Stimulated activated CD4-positive, alpha-beta T cell treated with anti-CD3 and anti-CD28 coated beads, Interleukin-1b, Interleukin-23, amount 100 ng/mL, for 4 hours (primary cell): ENCODE measurements around the gene SPRYD7.
"Not testable (repeated sequence)": the region's sequence is repeated elsewhere in the genome, so short reads cannot be mapped to it uniquely, and the experiment has no call there.

Experiments
- DNase-seq, 2 donors: peaks; one replicate each; pipeline ENCODE4 v3.0.0-alpha.2; 2020; ENCODE audit warnings: low read depth in 2 of 2

Gene SPRYD7

GRCh38 chr13:49932868-49933267, 3.3 kb downstream of the SPRYD7 start:
- DNase-seq, result no peak

- no peak for DNase-seq
Measured at GRCh38 chr13:49932066-49932465, 4.1 kb downstream of the SPRYD7 start.

- DNase-seq, result no peak
Measured at GRCh38 chr13:49927755-49928154, 8.4 kb downstream of the SPRYD7 start.

- DNase-seq, result no peak
Measured at GRCh38 chr13:49925881-49926418, 10.2 kb downstream of the SPRYD7 start.

GRCh38 chr13:49922301-49922700, 13.8 kb downstream of the SPRYD7 start:
- no peak for DNase-seq

GRCh38 chr13:49920969-49921368, 15.2 kb downstream of the SPRYD7 start:
- DNase-seq, result not testable (repeated sequence)

- not testable (repeated sequence) for DNase-seq
Measured at GRCh38 chr13:49918106-49918505, 18.0 kb downstream of the SPRYD7 start.

GRCh38 chr13:49914947-49915346, 21.2 kb downstream of the SPRYD7 start:
- no peak for DNase-seq

GRCh38 chr13:49908637-49909036, 27.5 kb downstream of the SPRYD7 start:
- no peak for DNase-seq

GRCh38 chr13:49904729-49905456, 31.2 kb downstream of the SPRYD7 start:
- DNase-seq, result no peak

GRCh38 chr13:49898792-49899191, 37.3 kb downstream of the SPRYD7 start:
- no peak for DNase-seq

GRCh38 chr13:49897713-49898112, 38.4 kb downstream of the SPRYD7 start:
- DNase-seq, result no peak

- DNase-seq, result no peak
Measured at GRCh38 chr13:49895826-49896225, 40.3 kb downstream of the SPRYD7 start.

GRCh38 chr13:49893591-49893990, 42.5 kb downstream of the SPRYD7 start:
- no peak for DNase-seq

GRCh38 chr13:49890376-49890775, 45.8 kb downstream of the SPRYD7 start:
- DNase-seq, result no peak

- no peak for DNase-seq
Measured at GRCh38 chr13:49878682-49879081, 57.5 kb downstream of the SPRYD7 start.

GRCh38 chr13:49877629-49878218, 58.4 kb downstream of the SPRYD7 start:
- DNase-seq, result no peak

- DNase-seq, result no peak
Measured at GRCh38 chr13:49874430-49874829, 61.7 kb downstream of the SPRYD7 start.

- no peak for DNase-seq
Measured at GRCh38 chr13:49869519-49869918, 66.6 kb downstream of the SPRYD7 start.

GRCh38 chr13:49867834-49868233, 68.3 kb downstream of the SPRYD7 start:
- no peak for DNase-seq

- no peak for DNase-seq
Measured at GRCh38 chr13:49865218-49865617, 70.9 kb downstream of the SPRYD7 start.

- no peak for DNase-seq
Measured at GRCh38 chr13:49864509-49864908, 71.6 kb downstream of the SPRYD7 start.
